DMS114 treated with DMSO at 0.1 percent for 48 hours (cell line): Measurements from ENCODE around the gene C17orf107.
"Not testable (repeated sequence)": the region's sequence is repeated elsewhere in the genome, so short reads cannot be mapped to it uniquely, and the experiment has no call there.

Experiments used
- DNase-seq: peaks from one replicate; lab custom pipeline; 2025; ENCODE audit not compliant: unreplicated experiment; lab: John Stamatoyannopoulos, UW

The C17orf107 gene

GRCh38 chr17:4899341-4900230 is at the start of gene C17orf107:
Gene C17orf107, plus strand, starts transcription at chr17:4899536. Its CDS starts 227 bp downstream, at chr17:4899763.
- DNase-seq = peak; percentile 67

- DNase-seq = no peak
These were observed 49.1 kb upstream of the C17orf107 start for GRCh38 chr17:4850246-4850645.

- DNase-seq = no peak
These were observed 48.3 kb upstream of the C17orf107 start for GRCh38 chr17:4851084-4851483.

- DNase-seq = no peak
These were observed 46.6 kb upstream of the C17orf107 start for GRCh38 chr17:4852567-4853207.

GRCh38 chr17:4853208-4853671 is 46.1 kb upstream of the C17orf107 start:
- DNase-seq = no peak

GRCh38 chr17:4854111-4854681 is 45.1 kb upstream of the C17orf107 start:
- DNase-seq = no peak

GRCh38 chr17:4856271-4856936 is 42.9 kb upstream of the C17orf107 start:
- DNase-seq = no peak

- no peak for DNase-seq
These were observed 42.4 kb upstream of the C17orf107 start for GRCh38 chr17:4856937-4857314.

GRCh38 chr17:4857347-4857746 is 42.0 kb upstream of the C17orf107 start:
- DNase-seq = not testable (repeated sequence)

- DNase-seq = no peak
These were observed 41.1 kb upstream of the C17orf107 start for GRCh38 chr17:4858068-4858881.

GRCh38 chr17:4858882-4859260 is 40.5 kb upstream of the C17orf107 start:
- no peak for DNase-seq

- DNase-seq = no peak
These were observed 39.3 kb upstream of the C17orf107 start for GRCh38 chr17:4859816-4860625.

- DNase-seq = no peak
These were observed 38.7 kb upstream of the C17orf107 start for GRCh38 chr17:4860651-4861050.

- DNase-seq = no peak
These were observed 38.3 kb upstream of the C17orf107 start for GRCh38 chr17:4861052-4861451.

GRCh38 chr17:4862720-4863119 is 36.6 kb upstream of the C17orf107 start:
- DNase-seq = no peak

GRCh38 chr17:4863321-4863720 is 36.0 kb upstream of the C17orf107 start:
- DNase-seq = no peak

- DNase-seq = not testable (repeated sequence)
These were observed 31.8 kb upstream of the C17orf107 start for GRCh38 chr17:4867535-4867934.

- not testable (repeated sequence) for DNase-seq
These were observed 30.0 kb upstream of the C17orf107 start for GRCh38 chr17:4869058-4869998.

GRCh38 chr17:4870855-4871254 is 28.5 kb upstream of the C17orf107 start:
- no peak for DNase-seq
